Gastrocnemius medialis (tissue), 4 donors: ENCODE measurements around the gene SLC29A2.

ENCODE experiments used
- POLR2A ChIP-seq, 2 donors: fragments of 450-650 bp; IDR thresholded peaks; one replicate each; pipeline ENCODE4 v1.6.1; 2017; ENCODE audit warnings: antibody characterized with exemption in 2 of 2, mild to moderate bottlenecking in 2 of 2, moderate library complexity in 2 of 2
- TF ChIP-seq, protein P1 (sequence below), 5 experiments: fragments of 450-650 bp in 3 of 5; fragments of 200-600 bp in 2 of 5; sonication (generic) in 2 of 5; IDR thresholded peaks in 4 of 5; conservative IDR thresholded peaks in 1 of 5; 1 replicate in 4 of 5; 2 replicates in 1 of 5; pipeline ENCODE4 v1.5.1; 2016 to 2019; ENCODE audit warnings: antibody characterized with exemption in 5 of 5, mild to moderate bottlenecking in 3 of 5, moderate library complexity in 3 of 5

DNA sequence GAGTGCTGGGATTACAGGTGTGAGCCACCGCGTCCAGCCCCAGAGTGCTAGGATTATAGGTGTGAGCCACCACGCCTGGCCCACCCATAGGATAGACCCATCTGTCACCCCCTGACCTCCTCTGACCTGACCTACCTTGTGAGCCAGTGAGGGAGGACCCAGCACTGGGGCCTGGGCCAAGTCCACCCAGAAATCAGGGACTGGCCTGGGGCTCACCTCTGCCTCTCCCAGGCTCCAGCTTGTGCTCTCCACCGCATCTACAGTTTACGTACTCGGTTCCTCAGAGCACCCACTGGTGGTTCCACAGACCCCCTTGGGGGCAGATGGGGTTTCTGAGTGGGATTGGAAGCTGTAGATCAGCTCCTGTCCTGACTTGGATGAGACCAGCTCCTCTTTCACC, 6.4 kb downstream of the SLC29A2 start:
- TF ChIP-seq, protein P1, sequence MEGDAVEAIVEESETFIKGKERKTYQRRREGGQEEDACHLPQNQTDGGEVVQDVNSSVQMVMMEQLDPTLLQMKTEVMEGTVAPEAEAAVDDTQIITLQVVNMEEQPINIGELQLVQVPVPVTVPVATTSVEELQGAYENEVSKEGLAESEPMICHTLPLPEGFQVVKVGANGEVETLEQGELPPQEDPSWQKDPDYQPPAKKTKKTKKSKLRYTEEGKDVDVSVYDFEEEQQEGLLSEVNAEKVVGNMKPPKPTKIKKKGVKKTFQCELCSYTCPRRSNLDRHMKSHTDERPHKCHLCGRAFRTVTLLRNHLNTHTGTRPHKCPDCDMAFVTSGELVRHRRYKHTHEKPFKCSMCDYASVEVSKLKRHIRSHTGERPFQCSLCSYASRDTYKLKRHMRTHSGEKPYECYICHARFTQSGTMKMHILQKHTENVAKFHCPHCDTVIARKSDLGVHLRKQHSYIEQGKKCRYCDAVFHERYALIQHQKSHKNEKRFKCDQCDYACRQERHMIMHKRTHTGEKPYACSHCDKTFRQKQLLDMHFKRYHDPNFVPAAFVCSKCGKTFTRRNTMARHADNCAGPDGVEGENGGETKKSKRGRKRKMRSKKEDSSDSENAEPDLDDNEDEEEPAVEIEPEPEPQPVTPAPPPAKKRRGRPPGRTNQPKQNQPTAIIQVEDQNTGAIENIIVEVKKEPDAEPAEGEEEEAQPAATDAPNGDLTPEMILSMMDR (IDR thresholded peaks at IDR 0.05 in 4 of 5, conservative IDR thresholded peaks at IDR 0.05 in 1 of 5): no peak
- no peak for TF ChIP-seq POLR2A (IDR thresholded peaks at IDR 0.05)
